HUES64 (cell line): ENCODE measurements around the gene CAPN12.
A peak's percentile ranks its signal among the peaks of the same experiment; 100 is the strongest.

Experiments used
- H3K27ac ChIP-seq: 2 replicates; pipeline ENCODE4 v1.7.0; 2013; ENCODE audit warnings: low read depth, low read length, inconsistent platforms
- H3K27me3 ChIP-seq: 2 replicates; pipeline ENCODE4 v1.6.1; 2013; ENCODE audit warnings: mild to moderate bottlenecking, low read length; ENCODE audit not compliant: insufficient read depth
- H3K36me3 ChIP-seq: 2 replicates; pipeline ENCODE4 v1.6.1; 2013; ENCODE audit warnings: mild to moderate bottlenecking, low read length; ENCODE audit not compliant: insufficient read depth
- H3K4me1 ChIP-seq: 2 replicates; pipeline ENCODE4 v1.6.1; 2013; ENCODE audit warnings: mild to moderate bottlenecking, low read length, moderate library complexity; ENCODE audit not compliant: insufficient read depth
- H3K4me3 ChIP-seq: 2 replicates; pipeline ENCODE4 v1.5.1; 2013; ENCODE audit warnings: mild to moderate bottlenecking, low read length, moderate library complexity
- H3K9ac ChIP-seq: 2 replicates; pipeline ENCODE4 v1.6.1; 2013; ENCODE audit warnings: mild to moderate bottlenecking, low read depth, low read length
- H3K9me3 ChIP-seq: 2 replicates; pipeline ENCODE4 v1.6.1; 2013; ENCODE audit warnings: low read depth, low read length; ENCODE audit not compliant: insufficient read depth
- WGBS: fragments of 150-250, 120-280 bp; methylation state at CpG from one replicate; pipeline ENCODE4 v1.1.7; 2013; ENCODE audit warnings: missing lambda C conversion rate; 5-methylcytosine and 5-hydroxymethylcytosine counted together

Gene CAPN12

GRCh38 chr19:38735257-38735686 lies 9.0 kb downstream of the CAPN12 start:
- peak overlapping the region; percentile 57 for H3K9ac ChIP-seq

DNA sequence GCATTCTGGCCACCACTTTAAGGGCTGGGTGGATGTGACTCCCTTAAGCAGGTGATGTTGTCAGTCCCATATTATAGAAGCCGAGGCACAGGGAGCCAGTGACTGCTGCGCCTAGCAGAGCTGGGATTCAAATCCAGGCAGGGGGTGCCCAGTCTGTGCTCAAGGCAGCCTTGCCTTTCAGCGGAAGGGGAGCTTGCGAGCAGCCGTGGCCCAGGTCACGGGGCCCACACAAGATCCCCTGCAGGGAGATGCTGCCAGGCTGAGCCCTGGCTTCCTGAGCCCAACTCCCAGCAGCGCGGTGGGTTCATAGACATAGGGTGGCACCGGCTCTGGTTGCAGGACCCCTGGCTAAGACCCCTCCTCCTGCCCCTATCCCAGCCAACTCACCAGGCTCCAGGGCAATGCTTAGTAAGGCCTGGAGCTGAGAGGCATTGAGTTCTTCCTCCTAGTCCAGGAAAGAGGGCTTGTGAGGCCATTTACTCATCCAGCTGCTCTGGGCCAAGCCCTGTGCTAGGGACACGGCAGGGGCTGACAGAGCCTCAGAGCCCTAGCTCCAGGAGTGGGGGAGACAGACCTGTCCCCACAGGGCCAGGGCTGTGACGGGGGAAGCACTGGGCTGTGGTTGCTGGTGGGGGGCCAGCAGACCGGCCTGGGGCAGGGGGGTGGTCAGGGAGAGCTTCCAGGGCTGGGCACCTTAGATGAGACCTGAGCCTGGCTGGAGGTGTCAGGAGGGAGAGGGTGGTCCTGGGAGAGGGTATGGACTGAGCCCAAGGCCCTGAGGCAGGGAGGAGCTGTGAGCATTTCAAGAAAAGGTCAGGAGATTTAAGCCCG lies 9.6 kb downstream of the CAPN12 start:
- peak overlapping the region; percentile 65 for H3K4me3 ChIP-seq
- H3K4me1 ChIP-seq, result peaks cover 4% of the 10 kb centered on the region; the same call in 1 of the 2 replicates
- 60% methylated on average over 13 of the region's 13 CpGs for WGBS
- peak overlapping the region; percentile 57; the same call in 1 of the 2 replicates for H3K9ac ChIP-seq
- peaks cover 12% of the 10 kb centered on the region for H3K27me3 ChIP-seq
- H3K36me3 ChIP-seq, result peaks cover 24% of the 10 kb centered on the region
- H3K9me3 ChIP-seq, result no peaks in the 10 kb centered on the region
- peak overlapping the region; percentile 4; the same call in 1 of the 2 replicates for H3K27ac ChIP-seq

More at GRCh38 chr19:38735257-38735686, 9.0 kb downstream of the CAPN12 start:
- H3K27ac ChIP-seq, result no peak overlapping the region; the same call in 1 of the 2 replicates
- H3K4me1 ChIP-seq, result peaks cover 4% of the 10 kb centered on the region; the same call in 1 of the 2 replicates
- 6% methylated on average over 12 of the region's 18 CpGs for WGBS
- H3K27me3 ChIP-seq, result peaks cover 12% of the 10 kb centered on the region
- H3K9me3 ChIP-seq, result no peaks in the 10 kb centered on the region
- peak overlapping the region; percentile 65 for H3K4me3 ChIP-seq
- peaks cover 18% of the 10 kb centered on the region for H3K36me3 ChIP-seq

DNA sequence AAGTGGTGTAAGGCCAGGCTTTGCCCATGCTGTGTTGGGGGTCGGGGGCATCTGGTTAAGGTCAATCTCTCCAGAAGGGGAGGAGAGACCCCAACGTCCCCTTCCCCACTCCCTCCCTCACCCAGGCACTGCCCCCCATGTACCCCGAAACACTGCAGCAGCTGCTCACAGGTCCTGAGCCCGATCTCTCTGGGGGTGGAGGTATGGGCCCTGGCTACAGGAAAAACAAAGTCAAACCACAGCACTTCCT lies 10.2 kb downstream of the CAPN12 start:
- Histone ChIP-seq H3K27ac (no peak overlapping the region), H3K4me3 (no peak overlapping the region), H3K9me3 (no peaks in the 10 kb centered on the region), H3K36me3 (peaks cover 24% of the 10 kb centered on the region), H3K27me3 (peaks cover 12% of the 10 kb centered on the region), H3K9ac (no peak overlapping the region), H3K4me1 (peaks cover 4% of the 10 kb centered on the region; the same call in 1 of the 2 replicates)
- WGBS, result 64% methylated on average over 2 of the region's 4 CpGs

DNA sequence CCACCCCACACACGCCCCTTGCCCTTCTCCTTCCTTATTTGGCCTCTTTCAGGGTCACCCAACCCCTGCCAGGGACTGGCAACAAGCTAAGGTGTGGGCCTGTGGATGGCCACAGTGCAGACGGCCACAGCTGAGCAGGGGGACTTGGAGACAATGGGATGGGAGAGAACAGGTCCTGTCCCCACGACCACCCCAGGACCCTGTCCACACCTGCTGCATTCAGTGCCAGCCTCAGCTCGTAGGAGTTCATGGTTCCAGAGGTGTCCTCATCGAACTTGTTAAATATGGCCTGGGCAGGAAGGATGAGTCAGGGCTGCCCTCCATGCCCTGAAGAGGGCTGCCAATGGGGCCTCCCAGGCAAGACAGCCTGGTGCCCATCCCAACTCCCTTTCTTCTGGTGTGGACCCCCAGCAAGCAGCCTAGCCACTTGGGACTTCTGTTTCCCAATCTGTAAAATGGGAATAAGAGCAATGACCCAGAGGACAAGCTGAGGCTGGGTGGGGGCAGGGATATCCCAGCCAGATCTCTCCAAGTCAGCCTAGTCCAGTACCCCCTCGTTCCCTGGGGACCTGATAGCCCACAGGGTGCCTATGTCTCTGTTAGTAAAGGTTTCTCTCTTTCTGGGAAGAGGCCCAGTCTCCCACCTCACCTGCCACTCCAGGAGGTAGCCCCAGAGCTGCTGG lies 10.6 kb downstream of the CAPN12 start:
- no peak overlapping the region for H3K9ac ChIP-seq

GRCh38 chr19:38733241-38733492 lies 11.1 kb downstream of the CAPN12 start:
- Histone ChIP-seq H3K27me3 (peaks cover 12% of the 10 kb centered on the region), H3K36me3 (peaks cover 31% of the 10 kb centered on the region), H3K4me3 (no peak overlapping the region), H3K9me3 (no peaks in the 10 kb centered on the region), H3K9ac (no peak overlapping the region), H3K4me1 (peaks cover 4% of the 10 kb centered on the region; the same call in 1 of the 2 replicates), H3K27ac (no peak overlapping the region)
- 90% methylated on average over 1 of the region's 1 CpG for WGBS

More for the DNA sequence above, 10.6 kb downstream of the CAPN12 start:
- no peak overlapping the region for H3K27ac ChIP-seq
- H3K36me3 ChIP-seq, result peaks cover 28% of the 10 kb centered on the region
- no peaks in the 10 kb centered on the region for H3K9me3 ChIP-seq
- no peak overlapping the region for H3K4me3 ChIP-seq
- peaks cover 12% of the 10 kb centered on the region for H3K27me3 ChIP-seq
- H3K4me1 ChIP-seq, result peaks cover 4% of the 10 kb centered on the region; the same call in 1 of the 2 replicates
- 88% methylated on average over 6 of the region's 6 CpGs for WGBS

DNA sequence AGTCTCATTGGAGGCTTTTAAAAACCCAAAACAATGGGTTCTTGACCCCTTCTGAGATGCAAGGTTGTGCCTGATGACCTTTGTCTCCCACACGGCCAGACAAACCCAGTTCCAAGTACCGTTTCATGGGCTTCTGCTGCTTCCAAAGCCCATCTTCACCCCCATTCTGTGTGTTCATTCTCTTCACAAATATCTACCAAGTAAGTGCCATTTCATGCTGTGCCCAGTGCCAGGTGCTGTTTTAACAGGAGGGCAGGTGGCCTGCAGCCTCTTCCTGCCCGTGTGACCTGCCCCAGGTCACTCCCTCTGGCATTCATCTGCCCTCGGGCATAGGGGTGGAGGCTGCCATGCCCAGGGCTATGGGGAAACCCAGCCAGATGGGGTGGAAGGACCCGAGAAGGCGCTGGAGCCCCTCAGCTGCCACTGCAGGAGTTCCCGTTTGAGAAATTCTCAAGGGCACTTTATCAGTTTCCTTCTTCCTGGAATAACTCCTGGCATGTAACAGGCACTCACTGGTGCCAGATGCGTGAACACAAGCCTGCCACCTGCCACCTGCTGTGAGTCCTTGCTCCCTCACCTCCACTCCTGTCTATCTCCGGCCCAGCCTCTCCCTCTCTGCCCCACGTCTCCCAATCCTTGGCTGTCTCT lies 12.5 kb downstream of the CAPN12 start:
- Histone ChIP-seq H3K9ac (no peak overlapping the region), H3K36me3 (peaks cover 45% of the 10 kb centered on the region), H3K4me1 (peaks cover 4% of the 10 kb centered on the region; the same call in 1 of the 2 replicates), H3K9me3 (no peaks in the 10 kb centered on the region), H3K27ac (no peak overlapping the region), H3K27me3 (peaks cover 4% of the 10 kb centered on the region; the same call in 1 of the 2 replicates), H3K4me3 (no peak overlapping the region)
- WGBS, result 91% methylated on average over 10 of the region's 10 CpGs

DNA sequence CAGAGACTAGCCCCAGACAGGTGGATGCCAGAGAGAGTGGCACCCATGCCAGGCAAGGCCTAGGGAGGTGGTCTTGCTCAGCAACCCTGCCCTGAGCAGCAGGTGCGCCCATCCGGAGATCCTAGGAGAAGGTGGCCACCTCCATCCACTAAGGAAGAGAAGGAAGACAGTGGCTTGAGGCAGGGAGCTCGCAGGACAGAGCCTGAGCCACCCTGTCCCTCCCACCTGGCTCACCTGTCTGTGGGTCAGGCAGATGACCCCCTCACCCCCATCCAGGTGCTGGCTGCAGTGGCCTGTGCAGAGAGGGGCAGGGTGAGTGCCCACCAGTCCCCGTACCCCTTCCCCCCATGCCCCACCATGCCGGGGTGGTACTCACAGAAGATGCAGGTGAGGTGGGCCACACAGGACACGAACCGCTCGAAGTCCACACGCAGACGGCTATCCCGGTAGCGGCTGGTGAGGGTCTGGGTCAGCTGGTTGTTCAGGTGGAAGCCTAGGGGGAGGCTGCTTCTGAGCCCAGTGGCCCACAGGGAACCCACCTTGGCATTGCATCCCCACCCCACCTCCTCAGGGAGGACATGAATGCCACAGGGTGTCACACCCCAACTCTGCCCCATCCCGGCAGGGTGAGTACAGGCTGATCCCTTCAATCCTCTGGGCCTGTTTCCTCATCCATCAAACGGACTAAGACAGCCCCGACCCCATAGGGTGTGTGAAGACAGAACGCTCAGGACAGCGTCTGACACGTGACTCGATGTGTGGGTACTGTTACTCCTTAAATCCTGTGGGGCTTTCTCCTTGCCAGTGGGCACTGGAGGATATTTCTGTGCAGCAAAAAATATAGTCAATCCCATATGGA lies 13.3 kb downstream of the CAPN12 start:
- 97% methylated on average over 19 of the region's 19 CpGs for WGBS

DNA sequence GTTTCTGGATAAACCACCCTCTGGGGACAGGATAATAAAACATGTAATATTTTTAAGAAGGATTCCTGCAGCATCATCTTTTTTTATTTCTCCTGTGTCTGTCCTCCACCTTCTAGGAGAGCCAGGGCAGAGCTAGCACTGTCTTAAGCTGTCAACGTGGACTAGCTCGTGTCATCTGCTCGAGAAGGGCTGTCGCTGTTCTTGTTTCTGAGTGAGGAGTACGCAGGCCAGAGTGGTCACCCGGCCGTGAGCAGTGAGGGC lies 13.9 kb downstream of the CAPN12 start:
- no peak overlapping the region for H3K4me3 ChIP-seq
- no peak overlapping the region for H3K27ac ChIP-seq
- H3K9ac ChIP-seq, result no peak overlapping the region
- no peaks in the 10 kb centered on the region for H3K9me3 ChIP-seq
- H3K4me1 ChIP-seq, result peaks cover 4% of the 10 kb centered on the region; the same call in 1 of the 2 replicates
- WGBS, result 95% methylated on average over 7 of the region's 7 CpGs
- peaks cover 59% of the 10 kb centered on the region for H3K36me3 ChIP-seq
- no peaks in the 10 kb centered on the region for H3K27me3 ChIP-seq

More for the DNA sequence above, 13.3 kb downstream of the CAPN12 start:
- Histone ChIP-seq H3K9me3 (no peaks in the 10 kb centered on the region), H3K9ac (no peak overlapping the region), H3K4me3 (no peak overlapping the region), H3K4me1 (peaks cover 4% of the 10 kb centered on the region; the same call in 1 of the 2 replicates), H3K27me3 (no peaks in the 10 kb centered on the region), H3K36me3 (peaks cover 53% of the 10 kb centered on the region), H3K27ac (no peak overlapping the region)

DNA sequence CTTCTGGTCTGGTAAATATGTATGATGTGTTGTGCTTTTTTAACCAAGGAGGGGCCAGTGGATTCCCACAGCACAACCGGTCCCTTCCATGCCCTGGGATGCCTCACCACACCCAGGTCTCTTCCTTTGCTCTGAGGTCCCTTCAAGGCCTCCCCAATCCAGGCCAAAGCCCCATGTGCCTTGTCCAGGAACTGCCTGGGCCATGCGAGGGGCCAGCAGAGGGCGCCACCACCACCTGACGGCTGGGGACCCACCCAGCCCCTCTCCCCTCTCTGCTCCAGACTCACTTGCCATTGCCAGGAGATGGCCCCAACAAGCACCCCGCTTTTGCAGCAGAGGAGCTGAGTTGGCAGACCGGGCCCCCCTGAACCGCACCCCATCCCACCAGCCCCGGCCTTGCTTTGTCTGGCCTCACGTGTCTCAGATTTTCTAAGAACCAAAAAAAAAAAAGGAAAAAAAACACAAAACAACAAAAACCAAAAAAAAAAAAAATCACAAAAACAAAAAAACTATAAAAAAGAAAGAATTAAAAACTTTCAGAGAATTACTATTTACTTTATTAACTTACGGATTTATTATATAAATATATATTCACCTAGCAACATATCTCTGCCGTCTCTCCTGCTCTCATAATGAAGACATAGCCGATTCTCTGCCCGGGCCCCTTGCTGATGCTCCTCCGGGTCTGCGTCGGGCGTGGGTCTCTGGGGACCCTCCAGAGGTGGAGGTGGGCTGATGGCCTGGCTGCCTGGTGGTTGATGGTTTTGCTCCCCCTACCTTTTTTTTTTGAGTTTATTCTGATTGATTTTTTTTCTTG lies 14.4 kb downstream of the CAPN12 start:
- H3K27ac ChIP-seq, result no peak overlapping the region
- no peak overlapping the region for H3K9ac ChIP-seq
- no peaks in the 10 kb centered on the region for H3K27me3 ChIP-seq
- H3K9me3 ChIP-seq, result no peaks in the 10 kb centered on the region
- H3K4me1 ChIP-seq, result peaks cover 3% of the 10 kb centered on the region; the same call in 1 of the 2 replicates
- 73% methylated on average over 16 of the region's 17 CpGs for WGBS
- peaks cover 64% of the 10 kb centered on the region for H3K36me3 ChIP-seq
- no peak overlapping the region for H3K4me3 ChIP-seq
